ENCODE data around the gene CALHM4.

DNA sequence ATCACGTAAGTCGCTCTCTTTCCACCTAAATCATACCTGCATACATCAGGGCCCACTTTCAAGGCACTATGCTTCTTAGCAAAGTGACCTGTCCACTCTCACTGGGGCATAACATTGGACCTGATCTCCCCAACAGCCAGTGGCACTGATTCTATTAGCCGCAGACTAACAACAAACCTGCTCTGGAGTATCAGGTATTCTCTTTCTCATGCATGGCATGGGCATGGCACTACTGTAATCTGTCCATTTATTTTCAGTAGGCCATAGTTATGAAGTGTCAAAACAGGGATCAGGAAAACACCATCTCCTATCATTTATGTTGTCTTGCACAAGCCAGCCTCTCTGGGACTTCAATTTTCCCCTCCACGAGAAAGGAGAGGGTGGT is 8.5 kb downstream of the CALHM4 start:
- no peak for TF ChIP-seq GATA2 (IDR thresholded peaks at IDR 0.05; ENCODE audit: low read depth, low read length)
- no peak for TF ChIP-seq GATA3 (IDR thresholded peaks at IDR 0.05; ENCODE audit: low read depth, low read length)
